Measurements from ENCODE around the gene EMX1.

EMX1 gene

GRCh38 chr2:72958542-72959385 lies 41.4 kb downstream of the EMX1 start:
- DNase-seq (ENCODE audit: low read depth in 2 of 2), result no peak

- DNase-seq (ENCODE audit: low read depth in 2 of 2), result no peak
These were observed 42.2 kb downstream of the EMX1 start for GRCh38 chr2:72959554-72959953.

GRCh38 chr2:72959995-72960981 lies 43.0 kb downstream of the EMX1 start:
- no peak for DNase-seq (ENCODE audit: low read depth in 2 of 2)

- DNase-seq (ENCODE audit: low read depth in 2 of 2), result no peak
These were observed 43.9 kb downstream of the EMX1 start for GRCh38 chr2:72961036-72961720.

- no peak for DNase-seq (ENCODE audit: low read depth in 2 of 2)
These were observed 44.6 kb downstream of the EMX1 start for GRCh38 chr2:72961853-72962468.

- DNase-seq (ENCODE audit: low read depth in 2 of 2), result no peak
These were observed 45.6 kb downstream of the EMX1 start for GRCh38 chr2:72962911-72963310.

GRCh38 chr2:72963423-72964145 lies 46.3 kb downstream of the EMX1 start:
- no peak for DNase-seq (ENCODE audit: low read depth in 2 of 2)

- no peak for DNase-seq (ENCODE audit: low read depth in 2 of 2)
These were observed 46.8 kb downstream of the EMX1 start for GRCh38 chr2:72964146-72964525.

GRCh38 chr2:72965016-72965415 lies 47.7 kb downstream of the EMX1 start:
- DNase-seq (ENCODE audit: low read depth in 2 of 2), result no peak

GRCh38 chr2:72965770-72966450 lies 48.6 kb downstream of the EMX1 start:
- DNase-seq (ENCODE audit: low read depth in 2 of 2), result no peak

GRCh38 chr2:72968286-72968685 lies 51.0 kb downstream of the EMX1 start:
- no peak for DNase-seq (ENCODE audit: low read depth in 2 of 2)

- no peak for DNase-seq (ENCODE audit: low read depth in 2 of 2)
These were observed 52.4 kb downstream of the EMX1 start for GRCh38 chr2:72969706-72970105.

GRCh38 chr2:72971036-72971435 lies 53.7 kb downstream of the EMX1 start:
- DNase-seq (ENCODE audit: low read depth in 2 of 2), result no peak

GRCh38 chr2:72972352-72973136 lies 55.2 kb downstream of the EMX1 start:
- DNase-seq (ENCODE audit: low read depth in 2 of 2), result no peak

GRCh38 chr2:72973137-72973535 lies 55.8 kb downstream of the EMX1 start:
- DNase-seq (ENCODE audit: low read depth in 2 of 2), result no peak

- DNase-seq (ENCODE audit: low read depth in 2 of 2), result no peak
These were observed 56.5 kb downstream of the EMX1 start for GRCh38 chr2:72973566-72974435.

- DNase-seq (ENCODE audit: low read depth in 2 of 2), result no peak
These were observed 57.1 kb downstream of the EMX1 start for GRCh38 chr2:72974436-72974754.

GRCh38 chr2:72975017-72975416 lies 57.7 kb downstream of the EMX1 start:
- DNase-seq (ENCODE audit: low read depth in 2 of 2), result no peak

- DNase-seq (ENCODE audit: low read depth in 2 of 2), result no peak
These were observed 62.6 kb downstream of the EMX1 start for GRCh38 chr2:72979896-72980295.

Measured in stimulated activated CD8-positive, alpha-beta memory T cell treated with anti-CD3 and anti-CD28 coated beads, Interleukin-7, amount 100 ng/mL, for 4 hours (primary cell).